Stimulated activated CD4-positive, alpha-beta T cell treated with anti-CD3 and anti-CD28 coated beads, TNF-alpha, amount 100 ng/mL, for 1 hour (primary cell): Measurements from ENCODE around the gene KIAA0513.
"Not testable (repeated sequence)": the region's sequence is repeated elsewhere in the genome, so short reads cannot be mapped to it uniquely, and the experiment has no call there.

Source experiments
- DNase-seq, 3 donors: peaks; one replicate each; pipeline ENCODE4 v3.0.0-alpha.2; 2020; ENCODE audit warnings: low read depth in 3 of 3, low spot score in 1 of 3

KIAA0513 gene

DNA sequence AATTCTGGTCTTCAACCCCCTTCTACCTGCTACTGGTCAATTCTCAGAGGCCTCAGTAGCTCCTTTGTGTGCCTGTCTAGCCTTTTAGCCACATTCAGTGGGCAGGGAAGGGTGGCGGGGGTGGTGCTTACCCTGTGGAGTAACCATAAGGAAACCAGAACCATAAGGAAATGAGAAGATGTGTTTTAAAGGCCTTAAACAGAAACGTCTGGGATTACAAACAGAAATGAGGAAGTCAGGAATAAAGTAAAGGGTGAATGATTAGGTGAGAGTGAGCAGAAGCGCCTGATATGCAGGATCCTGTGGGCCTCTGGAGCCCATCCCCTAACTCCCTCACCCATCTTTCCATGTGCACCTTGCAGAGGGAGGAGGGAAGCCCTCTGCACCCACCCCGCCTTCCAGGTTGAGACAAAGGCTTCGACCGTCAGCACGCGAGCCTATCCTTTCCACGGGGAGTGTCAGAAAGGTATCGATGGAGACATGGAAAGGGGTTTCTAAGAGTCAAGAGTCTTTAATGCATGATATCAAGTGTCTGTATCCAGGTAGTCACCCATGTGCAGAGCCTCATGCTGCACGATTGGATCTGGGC lies 20.4 kb downstream of the KIAA0513 start:
- no peak for DNase-seq

DNA sequence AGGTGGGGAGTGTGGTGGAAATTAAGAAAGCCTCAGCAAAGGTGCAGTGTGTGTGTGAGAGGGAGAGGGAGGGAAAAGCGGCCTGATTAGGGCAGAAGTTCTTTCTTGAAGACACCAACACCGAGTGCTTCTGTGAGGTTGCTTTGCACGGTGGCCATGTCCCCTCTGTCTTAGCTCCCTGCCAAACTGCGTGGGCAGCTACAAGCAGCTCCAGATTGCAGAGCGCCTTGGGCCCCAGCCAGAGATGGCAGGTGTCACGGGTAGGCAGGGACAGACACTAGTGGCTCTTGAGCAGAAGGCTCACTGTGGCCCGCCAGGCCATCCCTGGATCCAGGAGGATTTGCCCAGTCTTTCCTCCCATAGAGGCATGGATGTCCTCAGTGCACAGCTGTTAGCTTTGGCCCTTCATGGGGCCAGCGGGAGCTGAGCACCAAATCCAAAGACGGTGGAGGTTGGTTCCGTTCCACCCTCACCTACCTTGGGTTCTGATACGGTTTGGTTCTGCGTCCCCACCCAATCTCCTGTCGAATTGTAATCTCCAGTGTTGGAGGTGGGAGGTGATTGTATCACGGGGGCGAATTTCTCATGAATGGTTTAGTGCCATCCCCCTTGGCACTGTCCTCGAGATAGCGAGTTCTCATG lies 21.4 kb downstream of the KIAA0513 start:
- DNase-seq, result no peak

DNA sequence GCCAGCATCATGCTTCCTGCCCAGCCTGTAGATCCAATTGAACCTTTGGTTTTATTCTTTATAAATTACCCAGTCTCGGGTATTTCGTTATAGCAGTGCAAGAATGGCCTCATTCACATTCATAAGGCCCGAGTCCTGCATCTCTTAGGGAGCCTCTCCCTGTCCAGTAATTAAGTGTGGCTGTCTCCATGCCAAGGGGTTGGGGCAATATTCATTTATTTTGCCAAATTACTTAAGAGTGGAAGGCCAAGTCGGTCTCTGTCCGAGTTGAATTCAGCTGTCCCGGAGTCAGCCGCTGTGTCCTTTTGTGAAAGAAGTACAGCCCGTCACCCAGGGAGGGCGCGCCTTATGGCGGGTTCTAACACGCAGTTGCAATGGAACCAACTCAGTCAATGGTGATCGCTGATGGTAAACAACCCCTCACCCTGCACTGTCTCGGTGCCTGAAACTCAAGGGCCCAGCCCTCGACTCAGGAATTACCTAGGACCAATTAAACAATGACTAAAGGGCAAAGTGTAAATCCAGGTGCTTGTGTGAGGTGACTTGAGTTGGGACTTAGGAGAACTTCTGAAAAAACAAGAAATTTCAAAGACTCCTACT lies 22.2 kb downstream of the KIAA0513 start:
- no peak for DNase-seq

DNA sequence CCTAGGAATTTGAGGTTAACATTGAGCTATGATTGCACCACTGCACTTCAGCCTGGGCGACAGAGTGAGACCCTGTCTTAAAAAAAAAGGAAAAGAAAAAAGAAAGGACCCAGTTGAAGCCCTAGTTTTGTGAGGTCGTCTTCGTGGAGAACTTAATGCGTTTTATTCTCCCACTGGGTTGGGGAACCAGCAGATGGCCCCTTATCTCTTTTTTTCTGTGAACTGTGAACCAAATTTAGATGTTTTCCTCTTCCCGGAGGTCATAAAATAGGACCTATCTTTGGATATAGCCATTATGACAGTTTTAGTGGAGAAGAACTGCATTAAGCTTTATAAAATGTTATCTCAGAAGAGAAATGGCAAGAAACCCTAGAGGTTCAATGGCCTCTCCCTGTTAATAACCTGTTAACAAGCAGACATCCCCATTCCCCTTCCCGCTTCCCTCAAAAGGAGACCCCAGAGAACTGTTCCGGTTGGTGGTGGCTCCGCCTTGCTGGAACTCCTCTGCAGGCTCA lies 23.5 kb downstream of the KIAA0513 start:
- no peak for DNase-seq

DNA sequence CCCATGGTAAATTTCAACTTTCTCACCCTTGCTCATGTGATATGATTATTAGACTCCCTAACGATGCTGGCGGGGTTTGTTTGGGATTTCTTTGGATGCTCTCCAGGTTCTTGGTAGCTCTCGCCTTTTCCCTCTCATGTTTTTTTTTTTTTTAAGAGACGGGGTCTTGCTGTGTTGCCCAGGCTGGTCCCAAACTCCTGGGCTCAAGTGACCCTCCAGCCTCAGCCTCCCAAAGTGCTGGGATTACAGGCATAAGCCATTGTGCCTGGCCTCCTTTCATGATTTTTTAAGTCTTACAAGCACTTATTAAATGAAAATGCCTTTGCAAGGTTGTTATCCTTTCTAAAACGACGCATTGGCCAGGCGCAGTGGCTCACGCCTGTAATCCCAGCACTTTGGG lies 24.1 kb downstream of the KIAA0513 start:
- DNase-seq, result no peak

DNA sequence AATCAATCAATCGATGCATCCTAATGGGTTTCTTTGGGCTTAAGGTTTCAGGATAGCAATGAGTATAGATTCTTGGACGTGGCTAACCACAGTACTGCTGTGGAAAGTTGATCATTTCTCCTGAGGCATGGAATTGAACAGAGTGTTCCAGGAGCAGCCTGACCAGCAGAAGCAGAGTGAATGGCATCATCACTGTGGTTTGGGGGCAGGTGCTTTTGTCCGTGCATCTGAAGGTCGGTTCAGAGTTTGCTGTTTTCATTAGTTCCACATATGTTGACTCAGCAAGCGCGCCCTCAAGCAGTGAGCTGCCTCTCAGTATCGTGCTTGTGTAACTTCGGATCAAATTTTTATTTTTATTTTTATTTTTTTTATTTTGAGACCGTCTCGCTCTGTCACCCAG lies 24.9 kb downstream of the KIAA0513 start:
- no peak for DNase-seq

DNA sequence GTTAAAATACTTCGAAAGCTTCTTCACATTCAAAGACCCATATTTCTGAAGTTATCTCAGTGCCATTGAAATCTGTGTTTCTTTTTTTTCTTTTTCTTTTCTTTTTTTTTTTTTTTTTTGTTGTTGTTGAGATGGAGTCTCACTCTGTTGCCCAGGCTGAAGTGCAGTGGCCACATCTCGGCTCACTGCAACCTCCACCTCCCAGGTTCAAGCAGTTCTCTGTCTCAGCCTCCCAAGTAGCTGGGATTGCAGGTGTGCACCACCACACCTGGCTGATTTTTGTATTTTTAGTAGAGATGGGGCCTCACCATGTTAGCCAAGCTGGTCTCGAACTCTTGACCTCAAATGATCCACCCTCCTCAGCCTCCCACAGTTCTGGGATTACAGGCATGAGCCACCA lies 26.7 kb downstream of the KIAA0513 start:
- not testable (repeated sequence) for DNase-seq

DNA sequence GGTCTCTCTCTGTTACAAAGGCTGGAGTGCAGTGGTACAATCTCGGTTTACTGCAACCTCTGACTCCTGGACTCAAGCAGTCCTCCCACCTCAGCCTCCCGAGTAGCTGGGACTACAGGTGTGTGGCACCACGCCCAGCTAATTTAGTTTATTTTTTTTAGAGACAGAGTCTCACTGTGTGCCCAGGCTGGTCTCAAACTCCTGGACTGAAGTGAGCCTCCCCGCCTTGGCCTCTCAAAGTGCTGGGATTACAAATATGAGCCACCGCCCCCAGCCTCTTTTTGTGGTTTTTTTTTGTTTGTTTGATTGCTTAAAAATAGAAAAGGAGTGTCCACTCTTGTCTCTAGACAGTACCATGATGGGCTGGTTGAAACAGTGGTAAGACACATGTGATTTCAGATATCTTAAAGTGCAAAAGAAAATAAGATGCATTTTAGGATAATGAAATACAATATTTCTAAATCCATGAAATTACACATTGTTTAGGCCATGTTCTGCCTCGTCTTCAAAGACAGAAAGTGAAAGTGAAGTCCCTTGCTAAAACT lies 27.4 kb downstream of the KIAA0513 start:
- DNase-seq, result no peak

DNA sequence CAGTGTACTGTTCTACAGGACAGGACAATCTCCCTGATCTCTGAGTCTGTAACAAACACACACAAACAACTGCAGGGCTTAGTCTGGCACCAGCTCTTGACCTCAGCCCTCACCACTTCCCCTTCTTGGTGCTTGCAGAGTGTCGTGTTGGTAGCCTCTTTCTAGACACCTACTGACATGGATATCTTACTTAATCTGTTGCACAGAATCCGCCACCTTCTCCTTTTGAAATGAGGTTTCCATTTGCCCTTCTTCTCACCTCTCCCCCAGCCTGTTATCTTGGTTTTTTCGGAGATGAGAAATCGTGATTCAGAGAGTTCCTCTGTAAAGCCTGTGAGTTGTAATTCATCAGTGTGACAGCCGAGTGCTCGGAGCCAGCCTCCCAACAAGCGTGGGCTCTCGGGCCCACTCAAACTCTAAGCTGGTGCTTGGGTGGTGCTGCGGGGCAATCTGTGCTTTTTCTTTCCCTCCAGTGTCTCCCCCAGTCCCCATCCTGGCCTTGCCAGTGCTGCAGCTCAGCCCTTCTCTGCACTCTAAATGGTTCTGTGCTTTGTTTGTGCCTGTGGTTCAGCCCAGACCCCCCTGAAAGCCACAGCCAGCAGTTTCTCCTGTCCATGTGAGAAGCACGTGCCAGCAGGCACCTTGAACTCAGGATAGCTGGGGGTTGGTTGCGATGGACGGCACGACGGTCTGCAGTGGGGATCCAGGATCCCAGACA lies 28.1 kb downstream of the KIAA0513 start:
- DNase-seq, result peak; percentile 29 to 34 (median 29)

DNA sequence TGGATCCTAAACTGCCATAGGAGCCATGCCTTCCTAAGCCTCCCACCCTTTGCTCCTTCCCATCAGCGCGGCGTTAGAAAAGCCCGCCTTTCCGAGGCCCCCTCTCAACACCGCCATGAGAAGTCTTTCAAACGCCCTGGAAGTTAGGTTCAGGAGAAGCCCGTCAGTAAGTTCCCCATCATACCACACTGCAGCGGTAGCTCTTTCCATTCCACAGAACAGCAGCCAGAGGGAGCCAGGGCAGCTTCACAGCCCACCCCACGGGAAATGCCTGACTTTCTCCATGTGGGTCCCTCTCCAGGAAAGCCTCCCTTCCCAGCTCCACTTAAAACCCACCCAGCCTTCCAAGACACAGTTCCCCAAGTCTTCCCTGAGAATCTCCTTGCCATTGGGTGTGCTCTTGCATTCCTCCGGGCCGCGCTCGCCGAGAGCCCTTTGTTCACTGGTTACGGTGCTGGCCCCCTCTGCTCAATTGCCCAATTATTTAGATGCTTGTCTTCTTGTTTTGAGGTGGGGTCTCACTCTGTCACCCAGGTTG lies 28.7 kb downstream of the KIAA0513 start:
- DNase-seq, result no peak

DNA sequence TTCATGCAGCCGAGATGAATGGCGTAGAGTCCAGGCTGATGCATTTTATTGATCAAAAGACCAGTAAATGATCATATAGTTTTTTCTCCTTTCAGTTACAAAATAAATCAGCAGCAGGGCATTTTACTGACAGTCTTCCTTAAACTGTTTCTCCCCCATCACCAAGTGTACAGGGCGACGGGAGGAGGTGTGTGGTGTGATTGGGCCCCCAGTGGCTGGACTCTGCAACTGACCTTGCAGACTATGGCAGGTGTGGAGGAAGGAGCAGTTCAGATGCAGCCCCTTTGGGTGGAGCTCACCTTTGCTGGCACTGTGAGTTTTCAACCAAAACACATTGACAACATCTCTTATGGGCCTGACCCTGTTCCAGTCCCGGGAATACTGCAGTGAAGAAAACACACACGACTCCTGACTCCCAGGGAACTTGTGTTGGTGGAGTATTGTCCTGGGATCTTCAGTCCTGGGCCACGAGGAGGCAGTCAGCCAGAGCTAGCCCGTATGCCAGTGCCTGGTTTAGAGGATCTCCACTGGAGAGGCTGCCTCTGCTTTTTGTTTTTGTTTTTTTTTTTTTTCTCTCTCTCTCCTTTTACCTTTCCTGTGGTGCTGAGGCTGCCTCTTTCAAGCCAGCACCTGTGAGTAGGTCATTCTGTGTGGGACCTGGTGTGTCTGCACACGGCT lies 29.8 kb downstream of the KIAA0513 start:
- no peak for DNase-seq

DNA sequence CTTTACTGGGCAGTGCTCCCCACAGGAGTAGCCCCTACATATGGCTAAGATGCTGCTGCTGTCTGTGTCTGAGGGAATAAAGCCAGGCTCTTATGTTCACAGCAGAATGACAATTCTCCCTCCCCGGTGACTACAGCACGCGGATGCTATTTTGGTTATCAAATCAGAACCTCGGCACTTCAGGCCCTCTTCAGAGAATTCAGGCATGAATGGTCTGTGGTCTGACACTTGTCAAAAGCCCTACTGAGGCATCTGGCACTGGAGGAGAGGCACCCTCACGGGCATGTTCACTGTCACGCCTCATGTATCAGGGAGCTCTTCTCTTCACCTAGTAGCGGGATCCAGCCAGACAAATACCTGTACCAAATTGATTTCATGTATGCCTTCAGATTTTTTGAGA lies 30.4 kb downstream of the KIAA0513 start:
- DNase-seq, result no peak

DNA sequence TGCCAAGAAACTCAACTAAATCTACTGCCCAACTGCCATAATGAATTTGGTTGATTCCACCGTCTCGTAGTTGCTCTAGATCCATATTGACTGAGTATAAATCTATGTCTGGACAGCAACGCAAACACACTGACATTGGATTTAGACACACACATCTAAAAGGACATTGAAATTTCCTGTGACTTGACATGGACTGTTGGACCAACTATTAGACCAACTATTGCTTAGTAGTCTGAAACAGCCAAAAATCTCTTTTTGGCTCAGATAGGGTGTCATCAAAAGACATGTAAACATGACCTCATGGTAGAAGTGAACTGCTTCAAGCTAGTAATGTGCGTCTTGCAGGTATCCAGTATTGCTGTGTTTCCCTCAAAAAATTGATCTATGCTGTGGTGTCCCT lies 31.3 kb downstream of the KIAA0513 start:
- no peak for DNase-seq

DNA sequence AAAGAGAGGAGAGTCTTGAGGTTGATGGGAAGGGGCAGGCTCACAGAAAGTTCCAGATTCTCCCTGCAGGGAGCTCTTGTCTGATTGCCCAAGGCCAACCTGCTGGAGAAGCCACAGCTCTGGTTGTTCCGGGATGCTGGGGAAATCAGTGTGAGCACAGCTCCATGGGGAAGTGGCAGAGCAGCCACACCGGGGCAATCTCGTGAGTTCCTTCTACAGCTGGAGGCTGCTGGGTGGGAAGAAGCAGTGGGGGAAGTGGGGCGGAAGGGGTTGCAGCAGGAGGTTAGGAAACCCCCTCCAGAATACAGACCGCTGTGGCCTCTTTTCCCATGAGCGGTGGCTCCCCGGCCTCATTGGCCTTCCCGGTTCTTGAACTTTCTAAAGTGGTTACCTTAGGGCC lies 34.0 kb downstream of the KIAA0513 start:
- DNase-seq, result no peak

DNA sequence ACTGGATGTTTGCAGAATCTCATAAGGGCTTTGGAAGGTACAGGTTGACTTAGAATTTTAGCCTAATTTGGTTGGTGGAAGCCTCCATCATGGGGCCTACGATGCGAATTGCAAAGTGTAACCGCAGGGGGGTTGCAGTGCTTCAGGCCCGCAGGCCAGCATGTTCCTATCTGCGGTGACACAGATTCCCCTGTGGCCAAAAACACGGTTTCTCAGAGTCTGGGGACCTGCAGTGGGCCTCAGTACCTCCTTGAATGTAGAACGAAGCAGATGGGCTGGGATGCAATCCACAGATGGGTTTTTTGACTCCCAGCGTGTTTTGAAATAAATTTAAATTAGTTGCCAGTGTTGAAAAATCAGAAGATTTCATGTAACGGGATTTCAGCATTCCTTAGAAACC lies 34.7 kb downstream of the KIAA0513 start:
- no peak for DNase-seq

DNA sequence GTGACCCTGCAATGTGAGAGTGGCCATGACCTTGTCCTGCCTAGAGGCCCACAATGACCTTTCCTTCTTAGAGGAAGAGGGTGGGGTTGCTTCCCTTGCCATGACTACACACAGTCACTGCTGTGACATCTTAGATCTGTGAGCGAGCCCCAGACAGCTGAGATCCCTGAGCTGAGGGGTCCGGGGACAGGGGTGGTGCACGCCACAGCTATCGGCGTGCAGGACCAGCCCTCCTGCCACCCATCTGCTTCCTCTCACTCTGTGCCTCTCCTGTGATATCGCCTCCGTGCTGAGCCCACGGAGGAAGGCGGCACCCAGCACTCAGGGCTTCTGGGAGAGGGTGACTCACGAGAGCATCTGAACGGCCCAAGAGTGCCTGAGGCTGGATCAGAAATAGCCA lies 35.2 kb downstream of the KIAA0513 start:
- no peak for DNase-seq

DNA sequence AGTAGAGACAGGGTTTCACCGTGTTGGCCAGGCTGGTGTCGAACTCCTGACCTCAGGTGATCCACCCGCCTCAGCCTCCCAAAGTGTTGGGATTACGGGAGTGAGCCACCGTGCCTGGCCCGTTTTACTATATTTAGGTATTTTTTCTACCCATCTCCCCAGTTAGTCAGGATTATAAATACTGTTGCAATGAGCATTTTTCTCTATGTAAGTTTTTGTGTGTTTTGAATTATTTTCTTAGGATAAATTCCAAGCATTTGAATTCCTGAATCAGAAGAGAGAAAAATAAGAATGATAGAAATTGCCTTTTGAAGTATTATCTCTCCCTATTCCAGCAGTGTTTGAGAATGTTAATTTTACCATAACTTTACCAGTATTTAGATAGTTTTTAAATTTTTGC lies 36.6 kb downstream of the KIAA0513 start:
- DNase-seq, result no peak

DNA sequence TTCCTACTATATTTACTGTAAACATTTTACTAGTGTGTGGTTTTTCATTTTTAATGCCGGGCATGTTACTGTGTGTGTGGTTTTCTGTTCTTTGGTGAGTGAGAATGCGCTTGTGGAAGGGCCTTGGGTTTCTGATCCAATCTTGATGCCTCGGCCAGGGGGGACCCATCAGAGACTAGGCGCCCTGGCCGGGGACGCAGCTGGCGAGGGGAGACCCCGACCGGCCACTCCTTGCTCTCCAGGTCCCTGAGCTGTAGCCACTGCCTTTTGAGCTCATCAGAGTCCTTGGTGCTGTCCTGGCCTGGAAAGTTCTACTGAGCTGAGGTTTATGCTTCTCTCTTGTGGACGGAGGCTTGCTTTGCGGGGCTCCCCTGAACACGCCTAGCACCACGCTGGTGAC lies 37.5 kb downstream of the KIAA0513 start:
- no peak for DNase-seq

DNA sequence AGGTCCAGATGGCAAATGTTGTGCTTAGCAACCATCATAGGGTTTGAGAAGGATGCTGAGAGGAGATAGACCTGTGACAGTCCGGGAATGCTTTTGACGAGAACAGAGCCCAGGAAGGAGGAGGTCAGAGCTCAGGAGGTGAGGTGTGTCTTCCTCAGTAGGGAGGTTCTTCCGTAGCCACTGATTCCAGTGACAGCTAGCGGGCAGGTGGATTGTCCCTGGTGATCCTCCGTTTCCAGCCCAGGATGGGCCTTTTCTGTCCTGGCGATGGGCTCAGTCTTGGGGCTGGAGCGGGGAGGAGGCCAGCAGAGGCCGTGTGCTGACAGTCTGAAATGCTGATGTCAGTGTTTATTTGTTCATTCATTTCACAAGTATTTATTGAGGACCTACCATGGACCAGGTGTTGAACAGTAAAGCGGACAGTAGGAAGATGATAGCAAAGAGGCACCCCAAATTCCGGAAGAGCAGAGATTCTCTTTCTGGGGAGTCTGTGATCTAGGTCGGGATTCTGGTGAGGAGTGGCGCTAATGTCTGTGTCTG lies 38.8 kb downstream of the KIAA0513 start:
- DNase-seq, result no peak

DNA sequence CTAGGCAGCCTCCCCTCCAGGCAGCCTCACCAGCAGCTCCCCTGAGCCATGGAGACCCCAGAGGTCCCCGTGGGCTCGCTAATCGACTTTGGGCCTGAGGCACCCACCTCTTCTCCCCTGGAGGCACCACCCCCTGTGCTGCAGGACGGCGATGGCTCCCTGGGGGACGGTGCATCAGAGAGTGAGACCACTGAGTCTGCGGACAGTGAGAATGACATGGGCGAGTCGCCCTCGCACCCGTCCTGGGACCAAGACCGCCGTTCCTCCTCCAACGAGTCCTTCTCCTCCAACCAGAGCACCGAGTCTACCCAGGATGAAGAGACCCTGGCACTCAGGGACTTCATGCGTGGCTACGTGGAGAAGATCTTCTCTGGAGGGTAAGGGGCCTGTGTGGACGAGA lies 39.4 kb downstream of the KIAA0513 start:
- DNase-seq, result no peak

DNA sequence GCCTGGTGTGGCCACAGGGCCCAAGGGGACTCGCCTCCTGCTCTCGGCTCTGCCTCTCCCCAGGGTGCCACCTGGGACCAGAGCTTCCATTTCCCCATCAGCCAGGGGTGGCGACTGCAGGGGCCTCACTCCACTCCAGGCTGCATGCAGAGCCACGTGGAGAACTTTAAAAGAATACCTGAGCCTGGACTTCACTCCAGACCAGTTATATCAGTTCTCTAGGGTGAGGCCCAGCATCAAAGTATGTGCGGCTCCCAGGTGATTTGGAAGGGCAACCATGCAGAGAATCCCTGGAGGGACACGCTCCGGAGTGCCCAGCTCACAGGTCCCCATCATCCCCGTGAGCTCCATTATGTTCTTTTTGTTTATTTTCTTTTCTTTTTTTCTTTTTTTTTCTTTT lies 39.8 kb downstream of the KIAA0513 start:
- no peak for DNase-seq
